Measurements from ENCODE around the gene LRRC4.

LRRC4 gene

DNA sequence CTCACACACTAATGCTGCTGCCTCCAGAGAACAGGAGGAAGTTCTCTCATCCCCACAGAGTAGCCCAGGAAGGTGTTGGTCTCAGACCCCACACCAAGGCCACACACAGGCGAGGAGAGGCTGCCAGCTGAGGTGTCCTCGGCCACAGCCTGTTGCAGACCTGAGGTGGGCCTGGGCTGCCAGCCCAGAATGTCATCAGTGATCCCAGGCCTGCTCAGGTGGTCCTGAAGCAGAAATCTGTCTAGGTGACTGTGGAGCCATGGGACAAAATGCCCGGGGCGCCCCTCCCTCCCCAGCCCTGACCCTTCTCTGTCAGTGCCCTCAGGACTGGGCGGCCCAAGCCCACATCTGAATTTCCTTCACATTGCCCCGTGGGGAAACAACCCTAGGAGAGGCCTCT is 43.5 kb upstream of the LRRC4 start:
- no peak for TF ChIP-seq GABPA (IDR thresholded peaks at IDR 0.05; ENCODE audit: low read depth)
- no peak for TF ChIP-seq SPI1 (IDR thresholded peaks at IDR 0.05; ENCODE audit: borderline replicate concordance, low read depth)
- TF ChIP-seq, protein P1, sequence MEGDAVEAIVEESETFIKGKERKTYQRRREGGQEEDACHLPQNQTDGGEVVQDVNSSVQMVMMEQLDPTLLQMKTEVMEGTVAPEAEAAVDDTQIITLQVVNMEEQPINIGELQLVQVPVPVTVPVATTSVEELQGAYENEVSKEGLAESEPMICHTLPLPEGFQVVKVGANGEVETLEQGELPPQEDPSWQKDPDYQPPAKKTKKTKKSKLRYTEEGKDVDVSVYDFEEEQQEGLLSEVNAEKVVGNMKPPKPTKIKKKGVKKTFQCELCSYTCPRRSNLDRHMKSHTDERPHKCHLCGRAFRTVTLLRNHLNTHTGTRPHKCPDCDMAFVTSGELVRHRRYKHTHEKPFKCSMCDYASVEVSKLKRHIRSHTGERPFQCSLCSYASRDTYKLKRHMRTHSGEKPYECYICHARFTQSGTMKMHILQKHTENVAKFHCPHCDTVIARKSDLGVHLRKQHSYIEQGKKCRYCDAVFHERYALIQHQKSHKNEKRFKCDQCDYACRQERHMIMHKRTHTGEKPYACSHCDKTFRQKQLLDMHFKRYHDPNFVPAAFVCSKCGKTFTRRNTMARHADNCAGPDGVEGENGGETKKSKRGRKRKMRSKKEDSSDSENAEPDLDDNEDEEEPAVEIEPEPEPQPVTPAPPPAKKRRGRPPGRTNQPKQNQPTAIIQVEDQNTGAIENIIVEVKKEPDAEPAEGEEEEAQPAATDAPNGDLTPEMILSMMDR (IDR thresholded peaks at IDR 0.05; ENCODE audit: insufficient read depth, low read length), result no peak
- no peak overlapping the region for H3K4me3 ChIP-seq (replicated peaks; ENCODE audit: insufficient read depth, low read length)
- no peak for DNase-seq (ENCODE audit: low read depth in 1 of 2, low spot score in 1 of 2)
- no peaks in the 10 kb centered on the region for H3K27me3 ChIP-seq (ENCODE audit: insufficient read depth, poor library complexity, severe bottlenecking)
- no peak overlapping the region for H3K27ac ChIP-seq (replicated peaks)

DNA sequence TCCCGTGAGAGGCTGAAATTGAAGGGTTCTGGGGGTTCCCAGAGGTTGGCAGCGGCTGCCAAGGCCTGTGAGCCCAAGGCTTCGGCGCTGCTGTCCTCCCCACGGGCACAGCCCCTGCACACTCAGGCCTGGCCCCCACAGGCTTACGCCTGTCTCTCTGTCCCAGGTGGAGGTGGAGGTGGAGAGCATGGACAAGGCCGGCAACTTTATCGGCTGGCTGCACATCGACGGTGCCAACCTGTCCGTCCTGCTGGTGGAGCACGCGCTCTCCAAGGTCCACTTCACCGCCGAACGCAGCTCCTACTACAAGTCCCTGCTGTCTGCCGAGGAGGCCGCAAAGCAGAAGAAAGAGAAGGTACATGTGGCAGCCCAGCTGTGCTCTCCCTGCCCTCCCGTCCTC is 43.1 kb upstream of the LRRC4 start:
- TF ChIP-seq, protein P2, sequence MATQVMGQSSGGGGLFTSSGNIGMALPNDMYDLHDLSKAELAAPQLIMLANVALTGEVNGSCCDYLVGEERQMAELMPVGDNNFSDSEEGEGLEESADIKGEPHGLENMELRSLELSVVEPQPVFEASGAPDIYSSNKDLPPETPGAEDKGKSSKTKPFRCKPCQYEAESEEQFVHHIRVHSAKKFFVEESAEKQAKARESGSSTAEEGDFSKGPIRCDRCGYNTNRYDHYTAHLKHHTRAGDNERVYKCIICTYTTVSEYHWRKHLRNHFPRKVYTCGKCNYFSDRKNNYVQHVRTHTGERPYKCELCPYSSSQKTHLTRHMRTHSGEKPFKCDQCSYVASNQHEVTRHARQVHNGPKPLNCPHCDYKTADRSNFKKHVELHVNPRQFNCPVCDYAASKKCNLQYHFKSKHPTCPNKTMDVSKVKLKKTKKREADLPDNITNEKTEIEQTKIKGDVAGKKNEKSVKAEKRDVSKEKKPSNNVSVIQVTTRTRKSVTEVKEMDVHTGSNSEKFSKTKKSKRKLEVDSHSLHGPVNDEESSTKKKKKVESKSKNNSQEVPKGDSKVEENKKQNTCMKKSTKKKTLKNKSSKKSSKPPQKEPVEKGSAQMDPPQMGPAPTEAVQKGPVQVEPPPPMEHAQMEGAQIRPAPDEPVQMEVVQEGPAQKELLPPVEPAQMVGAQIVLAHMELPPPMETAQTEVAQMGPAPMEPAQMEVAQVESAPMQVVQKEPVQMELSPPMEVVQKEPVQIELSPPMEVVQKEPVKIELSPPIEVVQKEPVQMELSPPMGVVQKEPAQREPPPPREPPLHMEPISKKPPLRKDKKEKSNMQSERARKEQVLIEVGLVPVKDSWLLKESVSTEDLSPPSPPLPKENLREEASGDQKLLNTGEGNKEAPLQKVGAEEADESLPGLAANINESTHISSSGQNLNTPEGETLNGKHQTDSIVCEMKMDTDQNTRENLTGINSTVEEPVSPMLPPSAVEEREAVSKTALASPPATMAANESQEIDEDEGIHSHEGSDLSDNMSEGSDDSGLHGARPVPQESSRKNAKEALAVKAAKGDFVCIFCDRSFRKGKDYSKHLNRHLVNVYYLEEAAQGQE (IDR thresholded peaks at IDR 0.05; ENCODE audit: insufficient replicate concordance, low read depth), result no peak
- TF ChIP-seq, protein P1 (IDR thresholded peaks at IDR 0.05; ENCODE audit: insufficient read depth, low read length), result no peak
- TF ChIP-seq POLR2AphosphoS5 (IDR thresholded peaks at IDR 0.05; ENCODE audit: low read depth) (no peak), GABPA (IDR thresholded peaks at IDR 0.05; ENCODE audit: low read depth) (no peak), SPI1 (IDR thresholded peaks at IDR 0.05; ENCODE audit: borderline replicate concordance, low read depth) (no peak)
- Histone ChIP-seq H3K27me3 (ENCODE audit: insufficient read depth, poor library complexity, severe bottlenecking) (no peaks in the 10 kb centered on the region), H3K4me3 (replicated peaks; ENCODE audit: insufficient read depth, low read length) (no peak overlapping the region), H3K27ac (replicated peaks) (no peak overlapping the region)
- DNase-seq (ENCODE audit: low read depth in 1 of 2, low spot score in 1 of 2), result no peak

DNA sequence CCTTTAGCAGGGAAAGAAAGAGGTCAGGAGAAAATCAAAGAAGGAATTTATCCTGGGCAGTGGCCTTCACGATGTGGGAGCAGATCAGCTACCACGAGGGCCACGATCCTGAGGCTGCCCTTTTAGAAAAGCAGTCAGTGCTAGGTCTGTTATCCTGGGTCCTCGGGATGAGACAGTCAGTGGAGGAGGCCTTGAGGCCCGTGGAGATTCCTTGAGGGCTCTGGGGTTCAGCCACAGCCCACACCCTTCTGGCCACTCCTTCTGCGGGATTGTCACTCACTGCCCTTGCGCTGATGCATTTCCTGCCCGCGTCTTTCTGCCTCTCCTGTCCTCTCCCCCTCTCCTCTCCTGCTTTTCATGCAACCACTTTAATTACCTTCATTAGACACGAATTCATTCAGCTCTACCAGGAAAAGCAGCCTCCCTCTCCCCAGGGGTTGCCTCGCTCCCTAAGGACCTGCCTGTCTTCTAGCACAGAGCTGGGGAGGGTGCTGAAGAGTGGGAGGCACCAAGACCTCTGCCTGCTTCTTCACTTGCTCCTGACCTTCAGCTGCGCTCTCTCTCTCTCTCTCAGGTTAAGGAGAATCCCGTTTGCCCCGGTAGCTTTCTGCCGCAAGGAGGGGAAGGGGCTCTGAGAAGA is 42.6 kb upstream of the LRRC4 start:
- no peak for TF ChIP-seq GABPA (IDR thresholded peaks at IDR 0.05; ENCODE audit: low read depth)
- TF ChIP-seq, protein P1 (IDR thresholded peaks at IDR 0.05; ENCODE audit: insufficient read depth, low read length), result no peak
- no peak for TF ChIP-seq SPI1 (IDR thresholded peaks at IDR 0.05; ENCODE audit: borderline replicate concordance, low read depth)
- TF ChIP-seq POLR2AphosphoS5 (IDR thresholded peaks at IDR 0.05; ENCODE audit: low read depth), result no peak
- TF ChIP-seq, protein P2 (IDR thresholded peaks at IDR 0.05; ENCODE audit: insufficient replicate concordance, low read depth), result no peak
- no peak overlapping the region for H3K4me3 ChIP-seq (replicated peaks; ENCODE audit: insufficient read depth, low read length)
- no peak for DNase-seq (ENCODE audit: low read depth in 1 of 2, low spot score in 1 of 2)
- H3K27me3 ChIP-seq (ENCODE audit: insufficient read depth, poor library complexity, severe bottlenecking), result no peaks in the 10 kb centered on the region
- no peak overlapping the region for H3K27ac ChIP-seq (replicated peaks)

DNA sequence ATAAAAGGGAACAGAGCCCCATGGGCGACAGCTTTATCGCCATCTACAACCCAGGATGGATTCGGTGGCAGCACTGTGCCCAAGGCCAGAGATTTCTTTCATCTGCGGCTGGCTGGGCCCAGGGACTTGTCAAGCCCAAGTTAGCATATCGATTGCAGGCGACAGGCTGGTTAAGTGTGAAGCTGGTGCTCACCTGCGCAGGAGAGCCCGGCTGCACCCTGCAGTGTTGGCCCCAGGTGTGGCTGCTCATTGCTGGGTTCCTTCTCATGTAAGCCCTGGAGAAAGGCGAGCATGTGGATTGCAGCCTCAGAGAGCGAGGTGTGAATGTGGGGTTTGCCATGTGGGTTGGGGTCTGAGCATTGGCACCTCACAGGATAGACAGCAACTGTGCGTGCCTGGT is 40.6 kb upstream of the LRRC4 start:
- Histone ChIP-seq H3K27me3 (ENCODE audit: insufficient read depth, poor library complexity, severe bottlenecking) (no peaks in the 10 kb centered on the region), H3K27ac (replicated peaks) (no peak overlapping the region), H3K4me3 (replicated peaks; ENCODE audit: insufficient read depth, low read length) (no peak overlapping the region)
- TF ChIP-seq POLR2AphosphoS5 (IDR thresholded peaks at IDR 0.05; ENCODE audit: low read depth), result no peak
- no peak for TF ChIP-seq SPI1 (IDR thresholded peaks at IDR 0.05; ENCODE audit: borderline replicate concordance, low read depth)
- TF ChIP-seq, protein P1 (IDR thresholded peaks at IDR 0.05; ENCODE audit: insufficient read depth, low read length), result no peak
- TF ChIP-seq, protein P2 (IDR thresholded peaks at IDR 0.05; ENCODE audit: insufficient replicate concordance, low read depth), result no peak
- TF ChIP-seq GABPA (IDR thresholded peaks at IDR 0.05; ENCODE audit: low read depth), result no peak
- no peak for DNase-seq (ENCODE audit: low read depth in 1 of 2, low spot score in 1 of 2)
